AG20443 (cell line): ENCODE data around the gene BIRC6.
A peak's percentile ranks its signal among the peaks of the same experiment; 100 is the strongest.
"Not testable (repeated sequence)": the region's sequence is repeated elsewhere in the genome, so short reads cannot be mapped to it uniquely, and the experiment has no call there.

Experiments used
- DNase-seq: peaks from one replicate; pipeline ENCODE4 v3.0.0; 2012; ENCODE audit warnings: low spot score, mixed read lengths

Gene BIRC6

GRCh38 chr2:32614084-32614483, 257.3 kb downstream of the BIRC6 start:
- DNase-seq: no peak

- no peak for DNase-seq
These were observed 260.9 kb downstream of the BIRC6 start for GRCh38 chr2:32617599-32618189.

- DNase-seq: no peak
These were observed 265.9 kb downstream of the BIRC6 start for GRCh38 chr2:32622570-32623310.

- DNase-seq: no peak
These were observed 266.5 kb downstream of the BIRC6 start for GRCh38 chr2:32623311-32623706.

- DNase-seq: no peak
These were observed 268.0 kb downstream of the BIRC6 start for GRCh38 chr2:32624812-32625211.

GRCh38 chr2:32626639-32627221, 269.9 kb downstream of the BIRC6 start:
- DNase-seq: no peak

GRCh38 chr2:32627441-32627813, 270.6 kb downstream of the BIRC6 start:
- DNase-seq: peak; percentile 70

- peak; percentile 99 for DNase-seq
These were observed 271.2 kb downstream of the BIRC6 start, which contains the start of gene TTC27 for GRCh38 chr2:32627814-32628579. Gene TTC27, plus strand, starts transcription at chr2:32628050. Its CDS starts 243 bp downstream, at chr2:32628293.

GRCh38 chr2:32632089-32632488, 275.3 kb downstream of the BIRC6 start:
- DNase-seq: no peak

- no peak for DNase-seq
These were observed 276.2 kb downstream of the BIRC6 start for GRCh38 chr2:32633040-32633439.

GRCh38 chr2:32638548-32638947, 281.7 kb downstream of the BIRC6 start:
- not testable (repeated sequence) for DNase-seq

GRCh38 chr2:32641180-32641579, 284.4 kb downstream of the BIRC6 start:
- no peak for DNase-seq

GRCh38 chr2:32647180-32647651, 290.4 kb downstream of the BIRC6 start:
- peak; percentile 61 for DNase-seq

- no peak for DNase-seq
These were observed 295.9 kb downstream of the BIRC6 start for GRCh38 chr2:32652555-32653209.

GRCh38 chr2:32656069-32656468, 299.2 kb downstream of the BIRC6 start:
- no peak for DNase-seq

- DNase-seq: no peak
These were observed 307.0 kb downstream of the BIRC6 start for GRCh38 chr2:32663864-32664263.

- DNase-seq: no peak
These were observed 309.9 kb downstream of the BIRC6 start for GRCh38 chr2:32666704-32667103.

GRCh38 chr2:32668254-32668653, 311.4 kb downstream of the BIRC6 start:
- no peak for DNase-seq
